ENCODE results near the gene DTHD1.

The DTHD1 gene

GRCh38 chr4:36330796-36331195, 49.4 kb downstream of the DTHD1 start:
- DNase-seq (ENCODE audit: low read depth) = no peak
- Histone ChIP-seq H3K9ac (ENCODE audit: low read length) (no peak overlapping the region), H3K9me3 (ENCODE audit: control insufficient read depth, low read length) (no peaks in the 10 kb centered on the region), H3K27me3 (replicated peaks; ENCODE audit: control insufficient read depth, insufficient read depth, low read length) (no peaks in the 10 kb centered on the region), H3K36me3 (ENCODE audit: control insufficient read depth, insufficient read depth, low read length, severe bottlenecking) (no peaks in the 10 kb centered on the region), H3K4me3 (ENCODE audit: low read length) (no peak overlapping the region), H3K4me1 (ENCODE audit: control insufficient read depth, insufficient read depth, low read length) (no peaks in the 10 kb centered on the region)

DNA sequence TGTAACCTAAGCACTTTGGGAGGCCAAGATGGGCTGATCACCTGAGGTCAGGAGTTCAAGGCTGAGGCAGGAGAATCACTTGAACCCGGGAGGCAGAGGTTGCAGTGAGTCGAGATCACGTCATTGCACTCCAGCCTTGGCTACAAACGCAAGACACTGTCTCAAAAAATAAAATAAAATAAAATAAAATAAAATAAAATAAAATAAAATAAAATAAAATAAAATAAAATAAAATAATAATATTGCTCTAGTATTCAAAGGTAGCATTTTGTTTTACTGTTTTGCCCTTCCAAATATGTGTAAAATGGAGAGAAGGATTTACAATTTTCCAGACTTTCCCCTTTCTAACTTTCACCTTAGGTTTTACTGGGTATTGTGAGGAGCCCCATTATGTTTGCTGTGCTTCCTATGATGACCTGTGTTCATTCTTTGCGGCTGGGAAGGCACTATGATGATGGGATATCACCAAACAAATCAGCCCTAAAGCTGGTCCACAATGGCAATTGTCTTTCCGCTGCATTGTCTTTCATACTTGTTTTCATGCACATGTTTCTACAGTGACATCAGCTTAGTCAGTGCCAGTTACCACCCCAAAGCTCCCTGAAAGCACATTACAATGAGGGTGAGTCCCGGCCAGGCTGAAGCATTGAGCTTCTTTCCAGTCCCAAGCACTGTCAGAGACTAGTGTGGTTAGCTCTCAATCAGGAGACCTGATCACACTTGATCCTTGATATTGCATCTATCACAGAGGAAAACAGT, 50.8 kb downstream of the DTHD1 start:
- Histone ChIP-seq H3K9ac (ENCODE audit: low read length) (no peak overlapping the region), H3K36me3 (ENCODE audit: control insufficient read depth, insufficient read depth, low read length, severe bottlenecking) (no peaks in the 10 kb centered on the region), H3K4me1 (ENCODE audit: control insufficient read depth, insufficient read depth, low read length) (no peaks in the 10 kb centered on the region), H3K4me3 (ENCODE audit: low read length) (no peak overlapping the region), H3K27me3 (replicated peaks; ENCODE audit: control insufficient read depth, insufficient read depth, low read length) (no peaks in the 10 kb centered on the region), H3K9me3 (ENCODE audit: control insufficient read depth, low read length) (no peaks in the 10 kb centered on the region)
- no peak for DNase-seq (ENCODE audit: low read depth)

DNA sequence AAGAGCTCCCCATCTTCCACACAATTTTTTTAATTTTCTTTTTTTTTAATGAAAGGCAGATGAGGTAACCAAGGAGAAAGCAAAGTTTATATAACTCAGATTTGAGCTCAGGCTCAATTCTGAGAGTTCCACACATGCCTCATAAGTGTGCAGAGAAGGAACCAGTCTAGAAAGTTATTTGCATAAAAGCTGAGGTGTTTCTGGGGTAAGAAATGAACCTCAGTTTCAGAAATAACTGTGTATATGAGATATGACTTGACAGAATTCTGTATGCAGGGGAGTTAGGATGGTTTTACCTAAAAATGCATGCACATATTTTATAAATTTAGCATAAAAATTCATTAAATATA, 51.3 kb downstream of the DTHD1 start:
- H3K27me3 ChIP-seq (replicated peaks; ENCODE audit: control insufficient read depth, insufficient read depth, low read length) = no peaks in the 10 kb centered on the region
- H3K36me3 ChIP-seq (ENCODE audit: control insufficient read depth, insufficient read depth, low read length, severe bottlenecking) = no peaks in the 10 kb centered on the region
- no peaks in the 10 kb centered on the region for H3K4me1 ChIP-seq (ENCODE audit: control insufficient read depth, insufficient read depth, low read length)
- no peak overlapping the region for H3K9ac ChIP-seq (ENCODE audit: low read length)
- no peaks in the 10 kb centered on the region for H3K9me3 ChIP-seq (ENCODE audit: control insufficient read depth, low read length)
- DNase-seq (ENCODE audit: low read depth) = no peak
- no peak overlapping the region for H3K4me3 ChIP-seq (ENCODE audit: low read length)

- DNase-seq (ENCODE audit: low read depth) = no peak
- Histone ChIP-seq H3K9me3 (ENCODE audit: control insufficient read depth, low read length) (no peaks in the 10 kb centered on the region), H3K36me3 (ENCODE audit: control insufficient read depth, insufficient read depth, low read length, severe bottlenecking) (no peaks in the 10 kb centered on the region), H3K9ac (ENCODE audit: low read length) (no peak overlapping the region), H3K4me3 (ENCODE audit: low read length) (no peak overlapping the region), H3K27me3 (replicated peaks; ENCODE audit: control insufficient read depth, insufficient read depth, low read length) (no peaks in the 10 kb centered on the region), H3K4me1 (ENCODE audit: control insufficient read depth, insufficient read depth, low read length) (no peaks in the 10 kb centered on the region)
Observed at GRCh38 chr4:36333303-36333877, 52.0 kb downstream of the DTHD1 start.

DNA sequence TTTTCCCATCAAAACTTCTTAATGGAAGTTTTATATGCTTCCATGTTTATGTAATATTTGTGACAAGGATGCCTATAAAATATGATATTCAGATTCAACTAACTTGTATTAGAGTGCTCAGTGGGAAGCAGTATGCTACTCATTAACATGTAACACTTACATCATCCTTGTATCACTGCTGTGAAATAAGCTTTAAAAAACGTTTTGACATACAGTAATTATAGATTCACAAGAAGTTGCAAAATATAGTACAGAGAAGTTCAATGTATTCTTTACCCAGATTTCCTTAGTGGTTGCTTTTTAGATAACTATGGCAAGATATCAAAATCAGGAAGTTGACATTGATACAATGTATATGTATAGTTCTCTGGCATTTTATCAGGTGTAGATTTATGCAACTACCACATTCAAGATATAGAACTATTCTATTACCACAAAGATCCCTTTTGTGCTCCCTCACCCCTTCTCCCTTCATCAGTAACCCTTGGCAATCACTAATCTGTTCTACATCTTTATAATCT, 56.3 kb downstream of the DTHD1 start:
- Histone ChIP-seq H3K9ac (ENCODE audit: low read length) (no peak overlapping the region), H3K9me3 (ENCODE audit: control insufficient read depth, low read length) (no peaks in the 10 kb centered on the region)
- no peak for DNase-seq (ENCODE audit: low read depth)

GRCh38 chr4:36338973-36339372, 57.6 kb downstream of the DTHD1 start:
- Histone ChIP-seq H3K27me3 (replicated peaks; ENCODE audit: control insufficient read depth, insufficient read depth, low read length) (no peaks in the 10 kb centered on the region), H3K4me3 (ENCODE audit: low read length) (no peak overlapping the region), H3K9me3 (ENCODE audit: control insufficient read depth, low read length) (no peaks in the 10 kb centered on the region), H3K9ac (ENCODE audit: low read length) (no peak overlapping the region), H3K36me3 (ENCODE audit: control insufficient read depth, insufficient read depth, low read length, severe bottlenecking) (no peaks in the 10 kb centered on the region), H3K4me1 (ENCODE audit: control insufficient read depth, insufficient read depth, low read length) (no peaks in the 10 kb centered on the region)
- DNase-seq (ENCODE audit: low read depth) = no peak

More for the DNA sequence above, 56.3 kb downstream of the DTHD1 start:
- no peaks in the 10 kb centered on the region for H3K27me3 ChIP-seq (replicated peaks; ENCODE audit: control insufficient read depth, insufficient read depth, low read length)
- H3K4me1 ChIP-seq (ENCODE audit: control insufficient read depth, insufficient read depth, low read length) = no peaks in the 10 kb centered on the region
- no peaks in the 10 kb centered on the region for H3K36me3 ChIP-seq (ENCODE audit: control insufficient read depth, insufficient read depth, low read length, severe bottlenecking)
- no peak overlapping the region for H3K4me3 ChIP-seq (ENCODE audit: low read length)

DNA sequence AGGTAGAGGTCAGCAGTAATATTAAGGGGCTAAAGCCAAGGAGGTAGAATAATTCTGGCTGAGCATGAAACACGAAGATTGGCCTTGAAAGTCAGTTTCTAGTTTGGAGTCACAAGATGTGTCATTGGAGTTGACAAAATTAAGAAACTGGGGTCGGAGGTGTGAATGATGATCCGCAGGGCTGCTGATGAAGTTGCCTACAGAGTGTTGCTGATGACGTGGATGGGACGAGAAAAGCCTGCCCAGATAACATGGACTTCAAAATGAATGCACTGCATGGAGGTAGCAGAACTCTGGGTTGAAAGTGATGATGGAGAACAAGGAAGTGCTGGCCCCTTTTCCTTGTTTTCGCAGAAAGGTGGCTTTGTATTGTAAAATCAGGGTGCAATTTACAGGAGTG, 60.5 kb downstream of the DTHD1 start:
- H3K9me3 ChIP-seq (ENCODE audit: control insufficient read depth, low read length) = no peaks in the 10 kb centered on the region
- H3K27me3 ChIP-seq (replicated peaks; ENCODE audit: control insufficient read depth, insufficient read depth, low read length) = no peaks in the 10 kb centered on the region
- H3K36me3 ChIP-seq (ENCODE audit: control insufficient read depth, insufficient read depth, low read length, severe bottlenecking) = no peaks in the 10 kb centered on the region
- no peak overlapping the region for H3K9ac ChIP-seq (ENCODE audit: low read length)
- no peak overlapping the region for H3K4me3 ChIP-seq (ENCODE audit: low read length)
- H3K4me1 ChIP-seq (ENCODE audit: control insufficient read depth, insufficient read depth, low read length) = no peaks in the 10 kb centered on the region
- DNase-seq (ENCODE audit: low read depth) = no peak

DNA sequence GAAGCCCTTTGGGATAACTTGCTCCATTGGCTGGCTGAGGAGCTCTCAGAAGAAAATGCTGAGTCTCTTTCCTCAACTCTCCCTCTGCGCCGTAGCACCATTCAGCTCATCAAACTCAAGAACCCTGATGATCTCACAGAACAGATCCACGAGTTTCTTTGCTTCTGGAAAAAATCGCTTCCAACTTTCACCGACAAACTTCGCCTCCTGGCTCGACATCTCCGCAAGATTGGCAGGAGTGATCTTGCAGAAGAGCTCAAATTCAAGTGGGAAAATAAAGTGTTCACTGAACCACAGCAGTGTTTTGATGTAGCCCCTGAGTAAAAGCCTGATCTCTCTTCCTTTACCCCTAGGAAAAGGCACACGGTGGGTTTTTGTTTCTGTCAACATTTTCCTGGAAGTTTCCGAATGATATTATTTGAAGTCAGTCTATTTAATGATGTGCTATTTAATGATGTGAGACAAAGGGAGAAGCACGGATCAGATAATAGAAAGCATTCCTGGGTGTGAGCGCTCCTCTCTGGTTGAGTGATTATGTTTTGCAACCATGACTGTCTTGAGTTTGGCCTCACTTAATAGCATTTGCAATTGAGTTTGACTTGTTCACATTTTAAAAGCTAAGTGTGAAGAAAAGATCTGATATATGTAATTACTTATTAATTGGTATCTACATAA, 62.2 kb downstream of the DTHD1 start:
- no peak for DNase-seq (ENCODE audit: low read depth)
- no peaks in the 10 kb centered on the region for H3K36me3 ChIP-seq (ENCODE audit: control insufficient read depth, insufficient read depth, low read length, severe bottlenecking)

DNA sequence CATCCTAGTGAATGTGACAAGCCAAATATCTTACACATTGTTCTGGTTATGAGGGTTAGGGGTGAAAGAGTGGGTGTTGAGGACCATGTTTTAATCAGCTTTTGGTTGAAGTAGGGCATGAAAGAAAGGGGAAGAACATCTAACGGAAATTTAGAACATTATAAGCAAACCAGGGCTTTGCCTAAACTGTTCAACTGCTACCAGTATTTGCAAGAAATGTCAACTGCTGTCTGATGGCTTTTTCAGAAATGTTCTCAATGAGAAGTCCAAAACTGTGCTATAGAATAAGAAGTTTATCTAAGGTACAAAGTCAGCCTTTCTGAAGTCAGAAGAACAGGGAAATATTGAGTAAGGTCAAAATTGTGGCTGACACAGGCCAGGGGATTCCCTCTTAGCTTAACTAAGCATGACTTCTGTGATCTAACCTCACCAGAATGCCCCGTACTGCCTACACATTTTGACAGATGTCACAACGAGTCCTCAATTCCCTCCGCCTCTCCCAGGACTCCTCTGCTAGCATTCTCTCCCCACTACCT, 67.1 kb downstream of the DTHD1 start:
- Histone ChIP-seq H3K9me3 (ENCODE audit: control insufficient read depth, low read length) (no peaks in the 10 kb centered on the region), H3K4me1 (ENCODE audit: control insufficient read depth, insufficient read depth, low read length) (no peaks in the 10 kb centered on the region), H3K36me3 (ENCODE audit: control insufficient read depth, insufficient read depth, low read length, severe bottlenecking) (no peaks in the 10 kb centered on the region), H3K4me3 (ENCODE audit: low read length) (no peak overlapping the region), H3K27me3 (replicated peaks; ENCODE audit: control insufficient read depth, insufficient read depth, low read length) (peaks cover 3% of the 10 kb centered on the region), H3K9ac (ENCODE audit: low read length) (no peak overlapping the region)
- no peak for DNase-seq (ENCODE audit: low read depth)

More for the DNA sequence above, 62.2 kb downstream of the DTHD1 start:
- H3K27me3 ChIP-seq (replicated peaks; ENCODE audit: control insufficient read depth, insufficient read depth, low read length) = no peaks in the 10 kb centered on the region
- no peak overlapping the region for H3K4me3 ChIP-seq (ENCODE audit: low read length)
- no peaks in the 10 kb centered on the region for H3K9me3 ChIP-seq (ENCODE audit: control insufficient read depth, low read length)
- no peaks in the 10 kb centered on the region for H3K4me1 ChIP-seq (ENCODE audit: control insufficient read depth, insufficient read depth, low read length)
- H3K9ac ChIP-seq (ENCODE audit: low read length) = no peak overlapping the region

DNA sequence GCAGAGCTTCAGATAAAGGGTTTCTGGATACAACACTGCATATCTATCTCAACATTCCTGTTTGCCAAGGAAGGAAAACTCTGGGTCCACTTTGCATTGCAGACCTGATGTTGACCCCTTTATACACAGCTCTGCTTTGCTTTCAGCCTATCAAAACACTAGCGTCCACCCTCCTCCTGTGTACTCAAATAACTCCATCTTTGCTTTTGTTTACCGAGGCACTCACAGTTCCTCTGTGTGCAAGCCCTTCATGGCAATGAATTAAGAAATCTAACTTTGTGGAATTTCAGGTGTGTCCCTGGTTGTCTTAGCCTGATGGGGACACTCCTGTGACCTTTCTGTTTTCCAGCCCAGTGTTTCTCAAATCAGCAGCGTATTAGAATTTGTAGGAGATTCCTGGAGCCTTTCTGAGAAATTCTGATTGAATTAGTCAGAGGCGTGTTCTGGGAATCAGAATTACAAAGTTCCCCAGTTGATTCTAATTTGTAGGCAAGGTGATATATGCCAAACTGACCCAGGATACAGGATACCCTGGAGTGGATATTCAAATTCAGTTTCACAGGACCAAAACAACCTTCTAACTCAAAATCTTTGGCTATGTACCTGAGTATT, 68.6 kb downstream of the DTHD1 start:
- no peaks in the 10 kb centered on the region for H3K4me1 ChIP-seq (ENCODE audit: control insufficient read depth, insufficient read depth, low read length)
- peaks cover 3% of the 10 kb centered on the region for H3K27me3 ChIP-seq (replicated peaks; ENCODE audit: control insufficient read depth, insufficient read depth, low read length)
- no peak overlapping the region for H3K9ac ChIP-seq (ENCODE audit: low read length)
- no peak overlapping the region for H3K4me3 ChIP-seq (ENCODE audit: low read length)
- no peaks in the 10 kb centered on the region for H3K36me3 ChIP-seq (ENCODE audit: control insufficient read depth, insufficient read depth, low read length, severe bottlenecking)
- H3K9me3 ChIP-seq (ENCODE audit: control insufficient read depth, low read length) = no peaks in the 10 kb centered on the region
- no peak for DNase-seq (ENCODE audit: low read depth)

GRCh38 chr4:36351082-36351666, 69.8 kb downstream of the DTHD1 start:
- Histone ChIP-seq H3K9me3 (ENCODE audit: control insufficient read depth, low read length) (no peaks in the 10 kb centered on the region), H3K27me3 (replicated peaks; ENCODE audit: control insufficient read depth, insufficient read depth, low read length) (peaks cover 7% of the 10 kb centered on the region), H3K9ac (ENCODE audit: low read length) (no peak overlapping the region), H3K4me1 (ENCODE audit: control insufficient read depth, insufficient read depth, low read length) (no peaks in the 10 kb centered on the region), H3K36me3 (ENCODE audit: control insufficient read depth, insufficient read depth, low read length, severe bottlenecking) (no peaks in the 10 kb centered on the region), H3K4me3 (ENCODE audit: low read length) (no peak overlapping the region)
- peak; percentile 32 for DNase-seq (ENCODE audit: low read depth)
